ENCODE data around the gene PPARG. TPM values are rescaled to one million over a fixed set of nuclear protein-coding genes. Genes with fewer than 3 reads are reported as not detected.
"Not testable (repeated sequence)": the region's sequence is repeated elsewhere in the genome, so short reads cannot be mapped to it uniquely, and the experiment has no call there.

PPARG gene
- total RNA-seq, 1 donor from 2014 or later: 28.5 TPM

GRCh38 chr3:12455740-12456139 is 166.9 kb downstream of the PPARG start:
- no peaks in the 10 kb centered on the region for H3K4me1 ChIP-seq
- H3K9me3 ChIP-seq: no peaks in the 10 kb centered on the region
- H3K27me3 ChIP-seq: no peaks in the 10 kb centered on the region
- no peak overlapping the region for H3K4me3 ChIP-seq
- intact Hi-C loops (cut with DNase I): no loop called here
- TF ChIP-seq POLR2AphosphoS5 (IDR thresholded peaks at IDR 0.05; ENCODE audit: insufficient read depth in 1 of 2, low read depth in 1 of 2) (no peak), POLR2A (IDR thresholded peaks at IDR 0.05) (no peak), CTCF (IDR thresholded peaks at IDR 0.05) (no peak)
- H3K27ac ChIP-seq: no peak overlapping the region
- no peaks in the 10 kb centered on the region for H3K36me3 ChIP-seq
- no peak for DNase-seq (ENCODE audit: extremely low spot score in 2 of 2)

GRCh38 chr3:12456441-12456840 is 167.6 kb downstream of the PPARG start:
- Histone ChIP-seq H3K9me3 (no peaks in the 10 kb centered on the region), H3K36me3 (no peaks in the 10 kb centered on the region), H3K27me3 (no peaks in the 10 kb centered on the region), H3K4me1 (no peaks in the 10 kb centered on the region), H3K27ac (no peak overlapping the region), H3K4me3 (no peak overlapping the region)
- DNase-seq (ENCODE audit: extremely low spot score in 2 of 2): no peak
- TF ChIP-seq POLR2AphosphoS5 (IDR thresholded peaks at IDR 0.05; ENCODE audit: insufficient read depth in 1 of 2, low read depth in 1 of 2) (no peak), CTCF (IDR thresholded peaks at IDR 0.05) (no peak), POLR2A (IDR thresholded peaks at IDR 0.05) (no peak)
- intact Hi-C loops (cut with DNase I): no loop called here

- H3K36me3 ChIP-seq; H3K27ac ChIP-seq; H3K9me3 ChIP-seq; H3K4me3 ChIP-seq; H3K4me1 ChIP-seq; intact Hi-C loops (cut with DNase I); DNase-seq (ENCODE audit: extremely low spot score in 2 of 2); H3K27me3 ChIP-seq: not testable (repeated sequence)
Measured at GRCh38 chr3:12457380-12457779, 168.5 kb downstream of the PPARG start.

DNA sequence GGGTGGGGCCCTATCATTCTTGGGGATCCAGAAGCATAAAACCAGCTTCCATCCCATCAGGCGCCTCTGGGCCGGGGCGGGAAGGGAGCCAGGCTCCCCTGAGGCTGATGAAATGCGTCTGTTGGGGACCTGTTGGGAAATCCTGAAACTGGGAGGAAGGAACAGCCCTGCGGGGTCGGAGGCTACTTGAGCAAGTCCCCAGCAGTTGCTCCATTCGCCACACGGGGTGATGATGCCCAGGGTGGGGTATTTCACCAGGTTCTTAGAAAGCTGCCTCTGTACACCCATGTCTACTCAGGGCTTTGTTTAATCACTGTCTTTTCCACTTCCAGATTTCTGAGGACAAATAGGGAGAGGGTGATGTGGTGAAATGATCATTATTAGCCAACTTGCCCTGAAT is 170.0 kb downstream of the PPARG start:
- DNase-seq (ENCODE audit: extremely low spot score in 2 of 2): no peak
- TF ChIP-seq POLR2A (IDR thresholded peaks at IDR 0.05): no peak
- no peak for TF ChIP-seq POLR2AphosphoS5 (IDR thresholded peaks at IDR 0.05; ENCODE audit: insufficient read depth in 1 of 2, low read depth in 1 of 2)
- H3K9me3 ChIP-seq: no peaks in the 10 kb centered on the region
- no peak overlapping the region for H3K27ac ChIP-seq
- H3K4me1 ChIP-seq: no peaks in the 10 kb centered on the region
- H3K27me3 ChIP-seq: no peaks in the 10 kb centered on the region
- no peak overlapping the region for H3K4me3 ChIP-seq
- intact Hi-C loops (cut with DNase I): no loop called here
- H3K36me3 ChIP-seq: no peaks in the 10 kb centered on the region

GRCh38 chr3:12460127-12460526 is 171.3 kb downstream of the PPARG start:
- intact Hi-C loops (cut with DNase I): no loop called here

More at GRCh38 chr3:12460127-12460526, 171.3 kb downstream of the PPARG start:
- no peaks in the 10 kb centered on the region for H3K9me3 ChIP-seq
- H3K27me3 ChIP-seq: no peaks in the 10 kb centered on the region
- no peak for DNase-seq (ENCODE audit: extremely low spot score in 2 of 2)
- H3K4me3 ChIP-seq: no peak overlapping the region
- H3K4me1 ChIP-seq: no peaks in the 10 kb centered on the region
- no peaks in the 10 kb centered on the region for H3K36me3 ChIP-seq
- TF ChIP-seq POLR2A (IDR thresholded peaks at IDR 0.05) (no peak), CTCF (IDR thresholded peaks at IDR 0.05) (no peak), POLR2AphosphoS5 (IDR thresholded peaks at IDR 0.05; ENCODE audit: insufficient read depth in 1 of 2, low read depth in 1 of 2) (no peak)
- no peak overlapping the region for H3K27ac ChIP-seq

Data from vagina (tissue), 2 donors.